GM12891 (cell line): ENCODE data around the gene SRPX2.

Experiments used
- PAX5 ChIP-seq: IDR thresholded peaks from 2 replicates; pipeline ENCODE4 v1.6.1; 2011; ENCODE audit warnings: low read length, moderate library complexity, mild to moderate bottlenecking; ENCODE audit not compliant: insufficient read depth, severe bottlenecking
- POLR2A ChIP-seq: IDR thresholded peaks from 2 replicates; pipeline ENCODE4 v1.6.1; 2011; ENCODE audit warnings: low read depth, low read length, control low read depth
- POLR2AphosphoS5 ChIP-seq: IDR thresholded peaks from 2 replicates; pipeline ENCODE4 v1.6.1; 2011; ENCODE audit warnings: low read depth, low read length, control low read depth
- POU2F2 ChIP-seq: IDR thresholded peaks from 2 replicates; pipeline ENCODE4 v1.6.1; 2011; ENCODE audit warnings: low read depth, mild to moderate bottlenecking, control low read depth, low read length, moderate library complexity
- SPI1 ChIP-seq: IDR thresholded peaks from 2 replicates; pipeline ENCODE4 v1.6.1; 2011; ENCODE audit warnings: low read depth, low read length, control low read depth
- TAF1 ChIP-seq: IDR thresholded peaks from 2 replicates; pipeline ENCODE4 v1.6.1; 2011; ENCODE audit warnings: low read depth, low read length, control low read depth

DNA sequence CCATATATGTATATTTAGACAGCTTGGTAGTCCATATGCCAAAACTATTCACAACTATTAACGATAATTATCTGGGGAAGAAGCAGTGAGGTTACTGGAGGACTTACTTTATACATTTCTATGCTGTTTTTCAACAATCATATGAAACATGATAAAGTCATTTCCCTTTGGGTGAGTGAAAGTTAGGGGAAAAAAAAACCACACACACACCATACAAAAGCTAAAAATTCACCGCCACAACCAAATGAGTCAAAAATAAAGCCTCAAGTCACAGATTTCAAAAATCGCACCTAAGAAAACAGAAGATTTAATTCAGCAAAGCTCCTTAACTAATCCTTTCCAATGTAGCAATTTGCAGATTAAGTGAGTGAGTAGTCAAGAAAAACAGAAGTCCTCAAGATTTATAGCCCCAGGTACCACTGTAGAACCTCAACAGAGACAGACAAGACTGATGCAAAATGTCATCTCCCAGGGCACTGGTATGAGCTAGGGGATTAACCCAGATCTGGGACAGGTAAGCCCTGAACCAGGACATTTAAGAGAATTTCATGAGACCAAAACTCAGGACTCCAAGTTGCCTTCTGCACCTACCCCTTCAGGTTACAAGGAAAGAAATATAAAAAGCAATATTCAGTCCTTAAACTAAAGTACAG is 52.8 kb downstream of the SRPX2 start:
- TF ChIP-seq TAF1 = no peak
- TF ChIP-seq POLR2AphosphoS5 = no peak
- TF ChIP-seq POLR2A = no peak
- no peak for TF ChIP-seq SPI1
- TF ChIP-seq PAX5 = no peak
- no peak for TF ChIP-seq POU2F2
